ENCODE results near the gene SCUBE1. TPM values are rescaled to one million over a fixed set of nuclear protein-coding genes. Genes with fewer than 3 reads are reported as not detected.

SCUBE1 gene
- total RNA-seq, 1 experiment from 2014 or later = 3.9 TPM

DNA sequence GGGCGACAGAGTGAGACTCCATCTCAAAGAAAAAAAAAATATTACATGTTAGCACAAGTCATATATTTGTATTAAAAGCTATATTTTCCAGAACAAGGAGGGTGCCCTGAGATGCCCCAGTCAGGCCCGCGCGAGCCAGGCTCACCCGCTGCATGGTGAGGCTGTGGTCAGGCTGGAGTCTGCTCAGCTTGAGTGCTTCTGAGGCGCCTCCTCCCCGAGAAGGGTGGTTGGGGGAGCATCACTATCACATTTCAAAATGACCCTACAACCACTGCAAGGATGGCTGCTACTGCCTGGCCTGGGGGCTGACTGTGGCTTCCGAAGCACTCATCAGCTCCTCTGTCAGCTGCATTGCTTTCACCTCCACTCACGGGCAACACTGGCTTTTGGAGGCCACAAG, 77.1 kb downstream of the SCUBE1 start:
- no peaks in the 10 kb centered on the region for H3K9me3 ChIP-seq (ENCODE audit: control insufficient read depth in 1 of 2, insufficient read depth in 1 of 2, low read depth in 1 of 2, low read length in 2 of 2)
- 0 out of 2 replicates have a peak, but pooled peaks cover 3% of the 10 kb centered on the region for H3K27me3 ChIP-seq (ENCODE audit: insufficient read depth, low read length)
- H3K4me2 ChIP-seq (ENCODE audit: low read length) = no peak overlapping the region
- H3K27ac ChIP-seq (ENCODE audit: low read depth, low read length) = no peak overlapping the region
- no peaks in the 10 kb centered on the region for H3K79me2 ChIP-seq (ENCODE audit: insufficient read depth, low read length)
- peaks cover 20 to 31% of the 10 kb centered on the region in 2 experiments for H3K4me1 ChIP-seq (ENCODE audit: control insufficient read depth in 1 of 2, insufficient read depth in 2 of 2, low read length in 2 of 2)
- H4K20me1 ChIP-seq (ENCODE audit: insufficient read depth) = no peaks in the 10 kb centered on the region
- H3K9me2 ChIP-seq (ENCODE audit: insufficient read depth) = no peaks in the 10 kb centered on the region
- intact Hi-C loops (cut with micrococcal nuclease) = no loop called here
- POLR2A ChIA-PET = no interaction called here
- RAD21 ChIA-PET (ENCODE audit: low non-redundant PET in 1 of 2, low total read pairs in 2 of 2, uncharacterized antibody in 2 of 2, unreplicated experiment in 2 of 2) = no interaction called here
- DNase-seq (ENCODE audit: low read depth, low spot score) (no peak), ATAC-seq (no peak)
- no peak for TF ChIP-seq POLR2AphosphoS5 (IDR thresholded peaks at IDR 0.05; ENCODE audit: low read depth, low read length)
- no peak for TF ChIP-seq RAD21 (IDR thresholded peaks at IDR 0.05; ENCODE audit: low read depth)
- TF ChIP-seq, protein P1, sequence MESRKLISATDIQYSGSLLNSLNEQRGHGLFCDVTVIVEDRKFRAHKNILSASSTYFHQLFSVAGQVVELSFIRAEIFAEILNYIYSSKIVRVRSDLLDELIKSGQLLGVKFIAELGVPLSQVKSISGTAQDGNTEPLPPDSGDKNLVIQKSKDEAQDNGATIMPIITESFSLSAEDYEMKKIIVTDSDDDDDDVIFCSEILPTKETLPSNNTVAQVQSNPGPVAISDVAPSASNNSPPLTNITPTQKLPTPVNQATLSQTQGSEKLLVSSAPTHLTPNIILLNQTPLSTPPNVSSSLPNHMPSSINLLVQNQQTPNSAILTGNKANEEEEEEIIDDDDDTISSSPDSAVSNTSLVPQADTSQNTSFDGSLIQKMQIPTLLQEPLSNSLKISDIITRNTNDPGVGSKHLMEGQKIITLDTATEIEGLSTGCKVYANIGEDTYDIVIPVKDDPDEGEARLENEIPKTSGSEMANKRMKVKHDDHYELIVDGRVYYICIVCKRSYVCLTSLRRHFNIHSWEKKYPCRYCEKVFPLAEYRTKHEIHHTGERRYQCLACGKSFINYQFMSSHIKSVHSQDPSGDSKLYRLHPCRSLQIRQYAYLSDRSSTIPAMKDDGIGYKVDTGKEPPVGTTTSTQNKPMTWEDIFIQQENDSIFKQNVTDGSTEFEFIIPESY (IDR thresholded peaks at IDR 0.05; ENCODE audit: extremely low read depth, insufficient replicate concordance, low read length) = no peak
- TF ChIP-seq FOSL1 (IDR thresholded peaks at IDR 0.05; ENCODE audit: low read depth) = no peak
- TF ChIP-seq SP1 (IDR thresholded peaks at IDR 0.05; ENCODE audit: low read depth) = no peak
- no peak for TF ChIP-seq EZH2phosphoT487 (IDR thresholded peaks at IDR 0.05; ENCODE audit: borderline replicate concordance)
- no peak for TF ChIP-seq POLR2A (IDR thresholded peaks at IDR 0.05; ENCODE audit: borderline replicate concordance, extremely low read depth, insufficient read depth, insufficient read length)
- no peak for TF ChIP-seq SIN3A (IDR thresholded peaks at IDR 0.05; ENCODE audit: low read depth)
- TF ChIP-seq, protein P2, sequence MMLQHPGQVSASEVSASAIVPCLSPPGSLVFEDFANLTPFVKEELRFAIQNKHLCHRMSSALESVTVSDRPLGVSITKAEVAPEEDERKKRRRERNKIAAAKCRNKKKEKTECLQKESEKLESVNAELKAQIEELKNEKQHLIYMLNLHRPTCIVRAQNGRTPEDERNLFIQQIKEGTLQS (IDR thresholded peaks at IDR 0.05) = no peak
- TF ChIP-seq ELF1 (IDR thresholded peaks at IDR 0.05; ENCODE audit: borderline replicate concordance, low read depth) = no peak
- TF ChIP-seq, protein P3, sequence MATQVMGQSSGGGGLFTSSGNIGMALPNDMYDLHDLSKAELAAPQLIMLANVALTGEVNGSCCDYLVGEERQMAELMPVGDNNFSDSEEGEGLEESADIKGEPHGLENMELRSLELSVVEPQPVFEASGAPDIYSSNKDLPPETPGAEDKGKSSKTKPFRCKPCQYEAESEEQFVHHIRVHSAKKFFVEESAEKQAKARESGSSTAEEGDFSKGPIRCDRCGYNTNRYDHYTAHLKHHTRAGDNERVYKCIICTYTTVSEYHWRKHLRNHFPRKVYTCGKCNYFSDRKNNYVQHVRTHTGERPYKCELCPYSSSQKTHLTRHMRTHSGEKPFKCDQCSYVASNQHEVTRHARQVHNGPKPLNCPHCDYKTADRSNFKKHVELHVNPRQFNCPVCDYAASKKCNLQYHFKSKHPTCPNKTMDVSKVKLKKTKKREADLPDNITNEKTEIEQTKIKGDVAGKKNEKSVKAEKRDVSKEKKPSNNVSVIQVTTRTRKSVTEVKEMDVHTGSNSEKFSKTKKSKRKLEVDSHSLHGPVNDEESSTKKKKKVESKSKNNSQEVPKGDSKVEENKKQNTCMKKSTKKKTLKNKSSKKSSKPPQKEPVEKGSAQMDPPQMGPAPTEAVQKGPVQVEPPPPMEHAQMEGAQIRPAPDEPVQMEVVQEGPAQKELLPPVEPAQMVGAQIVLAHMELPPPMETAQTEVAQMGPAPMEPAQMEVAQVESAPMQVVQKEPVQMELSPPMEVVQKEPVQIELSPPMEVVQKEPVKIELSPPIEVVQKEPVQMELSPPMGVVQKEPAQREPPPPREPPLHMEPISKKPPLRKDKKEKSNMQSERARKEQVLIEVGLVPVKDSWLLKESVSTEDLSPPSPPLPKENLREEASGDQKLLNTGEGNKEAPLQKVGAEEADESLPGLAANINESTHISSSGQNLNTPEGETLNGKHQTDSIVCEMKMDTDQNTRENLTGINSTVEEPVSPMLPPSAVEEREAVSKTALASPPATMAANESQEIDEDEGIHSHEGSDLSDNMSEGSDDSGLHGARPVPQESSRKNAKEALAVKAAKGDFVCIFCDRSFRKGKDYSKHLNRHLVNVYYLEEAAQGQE (IDR thresholded peaks at IDR 0.05; ENCODE audit: low read depth) = no peak
- BruUV-seq (replicated peaks) = no TSS peak
- H3K9ac ChIP-seq (ENCODE audit: low read length) = no peak overlapping the region
- H3K36me3 ChIP-seq (ENCODE audit: control insufficient read depth in 1 of 2, insufficient read depth in 2 of 2, low read length in 2 of 2) = no peaks in the 10 kb centered on the region
- no peak overlapping the region for H3K4me3 ChIP-seq (replicated peaks in 1 of 2; ENCODE audit: low read depth in 1 of 2, low read length in 2 of 2)
- no peak overlapping the region for H2AFZ ChIP-seq (ENCODE audit: low read depth, low read length, poor library complexity, severe bottlenecking)
- CTCF ChIA-PET = interaction anchor here (1.2 kb wide), 1 partner anchor 8 kb away, joined by 5 read pairs; no protein-coding TSS in a partner anchor

Data from HCT116 (cell line).